Retinal pigment epithelial cell (primary cell): Measurements from ENCODE around the gene HOXC5.

Experiments used
- DNase-seq: peaks from one replicate; pipeline ENCODE4 v3.0.0-alpha.2; 2010; ENCODE audit warnings: low read depth
- H3K4me3 ChIP-seq: 2 replicates; pipeline ENCODE4 v1.5.1; 2011; ENCODE audit warnings: mild to moderate bottlenecking, low read length, control low read depth, moderate library complexity
- CTCF ChIP-seq: conservative IDR thresholded peaks from 2 replicates; pipeline ENCODE4 v1.5.1; 2011; ENCODE audit warnings: low read depth, low read length, control low read depth, inconsistent platforms

Gene HOXC5

GRCh38 chr12:54044425-54045103 is 11.7 kb downstream of the HOXC5 start:
- no peak for TF ChIP-seq CTCF
- no peak for DNase-seq
- no peak overlapping the region for H3K4me3 ChIP-seq

- no peak for TF ChIP-seq CTCF
- no peak for DNase-seq
These were observed 12.6 kb downstream of the HOXC5 start for GRCh38 chr12:54045401-54045800.

GRCh38 chr12:54045868-54046521 is 13.1 kb downstream of the HOXC5 start:
- no peak for DNase-seq
- no peak overlapping the region for H3K4me3 ChIP-seq
- TF ChIP-seq CTCF = no peak

More at GRCh38 chr12:54045401-54045800, 12.6 kb downstream of the HOXC5 start:
- H3K4me3 ChIP-seq = no peak overlapping the region

- no peak overlapping the region for H3K4me3 ChIP-seq
- no peak for DNase-seq
- no peak for TF ChIP-seq CTCF
These were observed 13.9 kb downstream of the HOXC5 start for GRCh38 chr12:54046809-54047159.

GRCh38 chr12:54047160-54047963 is 14.5 kb downstream of the HOXC5 start:
- TF ChIP-seq CTCF = no peak
- DNase-seq = no peak
- no peak overlapping the region for H3K4me3 ChIP-seq

- no peak for DNase-seq
- TF ChIP-seq CTCF = no peak
These were observed 15.1 kb downstream of the HOXC5 start for GRCh38 chr12:54047964-54048303.

More at GRCh38 chr12:54047964-54048303, 15.1 kb downstream of the HOXC5 start:
- H3K4me3 ChIP-seq = no peak overlapping the region
